PFSK-1 (cell line): ENCODE measurements around the gene NOXA1. TPM values are rescaled to one million over a fixed set of nuclear protein-coding genes. Genes with fewer than 3 reads are reported as not detected.

Source experiments
- FOXP2 ChIP-seq: optimal IDR thresholded peaks from 2 replicates; pipeline ENCODE3; 2011; ENCODE audit warnings: borderline replicate concordance, control low read depth, inconsistent platforms; ENCODE audit not compliant: insufficient read depth; ENCODE audit errors: extremely low read length, extremely low read depth
- POLR2AphosphoS5 ChIP-seq: IDR thresholded peaks from 2 replicates; pipeline ENCODE4 v1.6.1; 2012; ENCODE audit warnings: low read depth, mild to moderate bottlenecking, control low read depth, low read length, moderate library complexity
- SIN3A ChIP-seq: IDR thresholded peaks from 2 replicates; pipeline ENCODE4 v1.6.1; 2012; ENCODE audit warnings: mild to moderate bottlenecking, low read length, moderate library complexity, borderline replicate concordance; ENCODE audit not compliant: insufficient read depth
- TAF1 ChIP-seq: IDR thresholded peaks from 2 replicates; pipeline ENCODE4 v1.6.1; 2012; ENCODE audit warnings: low read length, control low read depth, borderline replicate concordance; ENCODE audit not compliant: insufficient read depth
- polyA plus RNA-seq: library from polyadenylated mRNA; unstranded; fragments of >200 nt; gene quantifications from one replicate; pipeline ENCODE4 v1.2.1, GENCODE V29; 2012; ENCODE audit warnings: low read depth, missing spikeins; ENCODE audit not compliant: insufficient read length
- TF ChIP-seq, protein P1 (sequence below), 2 experiments: IDR thresholded peaks; 2 replicates each; pipeline versions ENCODE4 v1.6.1 to v1.8.0; 2011 to 2012; ENCODE audit warnings: low read depth in 2 of 2, low read length in 2 of 2, control low read depth in 1 of 2, inconsistent platforms in 1 of 2, mild to moderate bottlenecking in 1 of 2, moderate library complexity in 1 of 2; ENCODE audit not compliant: insufficient read depth in 1 of 2

Gene NOXA1
- polyA plus RNA-seq, result 3.6 TPM

DNA sequence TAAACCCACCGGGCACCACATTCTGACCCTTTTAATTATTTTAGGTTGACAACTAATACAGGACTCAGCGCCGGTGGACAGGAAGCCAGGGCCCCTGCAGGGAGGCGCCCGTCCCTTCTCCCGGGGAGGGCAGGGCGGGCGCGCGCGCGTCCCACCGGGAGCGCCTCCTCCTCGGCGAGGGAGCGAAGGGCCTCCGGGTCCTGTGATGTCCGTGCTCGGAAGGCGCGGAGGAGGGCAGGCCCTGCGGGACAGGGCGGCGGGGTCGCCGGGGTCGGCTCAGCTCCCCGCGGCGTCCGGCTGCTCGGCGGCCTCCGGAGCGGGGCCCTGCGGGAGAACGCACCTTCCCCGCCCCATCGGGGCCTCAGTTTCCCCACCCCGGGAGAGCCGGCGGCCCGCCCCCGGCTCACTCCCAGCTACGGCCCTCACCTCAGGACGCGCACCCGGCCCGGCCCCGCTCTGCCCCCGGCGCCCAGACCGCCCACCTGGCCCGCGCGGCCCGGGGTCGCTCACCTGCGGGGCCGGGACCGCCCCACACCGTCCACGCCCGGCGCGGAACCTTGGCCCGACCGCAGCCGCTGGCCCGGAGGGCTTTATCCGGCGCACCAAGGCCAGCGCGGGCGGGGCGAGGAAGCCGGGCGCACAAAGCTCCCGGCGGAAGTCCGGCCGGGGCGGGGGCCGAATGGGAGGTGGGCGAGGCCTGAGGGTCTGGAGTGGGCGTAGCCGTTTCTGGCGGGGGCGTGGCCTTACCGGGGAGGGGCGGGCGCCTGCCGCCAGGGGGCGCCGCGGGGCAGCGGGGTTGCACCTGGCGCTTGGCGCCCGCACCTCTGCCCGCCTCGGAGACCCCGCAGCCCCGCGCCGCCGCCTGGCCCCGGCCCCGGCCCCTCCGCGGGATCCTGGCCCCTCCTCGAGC lies at the start of gene NOXA1, which contains the start of gene EXD3:
Gene NOXA1 (plus strand): TSS at position 790 of the 910 bp plus-strand sequence. CDS start 137 bp downstream, outside the sequence.
Gene EXD3 (minus strand): TSS at position 559 of the 910 bp plus-strand sequence. CDS start 27,805 bp downstream, outside the sequence.
- peak; percentile 79; the same call in 1 of the 2 replicates for TF ChIP-seq TAF1
- TF ChIP-seq FOXP2, result peak; percentile 93
- no peak for TF ChIP-seq POLR2AphosphoS5
- TF ChIP-seq SIN3A, result peak; percentile 82; the same call in 1 of the 2 replicates

- TF ChIP-seq FOXP2 (no peak), SIN3A (no peak), POLR2AphosphoS5 (no peak), TAF1 (no peak)
- TF ChIP-seq, protein P1, sequence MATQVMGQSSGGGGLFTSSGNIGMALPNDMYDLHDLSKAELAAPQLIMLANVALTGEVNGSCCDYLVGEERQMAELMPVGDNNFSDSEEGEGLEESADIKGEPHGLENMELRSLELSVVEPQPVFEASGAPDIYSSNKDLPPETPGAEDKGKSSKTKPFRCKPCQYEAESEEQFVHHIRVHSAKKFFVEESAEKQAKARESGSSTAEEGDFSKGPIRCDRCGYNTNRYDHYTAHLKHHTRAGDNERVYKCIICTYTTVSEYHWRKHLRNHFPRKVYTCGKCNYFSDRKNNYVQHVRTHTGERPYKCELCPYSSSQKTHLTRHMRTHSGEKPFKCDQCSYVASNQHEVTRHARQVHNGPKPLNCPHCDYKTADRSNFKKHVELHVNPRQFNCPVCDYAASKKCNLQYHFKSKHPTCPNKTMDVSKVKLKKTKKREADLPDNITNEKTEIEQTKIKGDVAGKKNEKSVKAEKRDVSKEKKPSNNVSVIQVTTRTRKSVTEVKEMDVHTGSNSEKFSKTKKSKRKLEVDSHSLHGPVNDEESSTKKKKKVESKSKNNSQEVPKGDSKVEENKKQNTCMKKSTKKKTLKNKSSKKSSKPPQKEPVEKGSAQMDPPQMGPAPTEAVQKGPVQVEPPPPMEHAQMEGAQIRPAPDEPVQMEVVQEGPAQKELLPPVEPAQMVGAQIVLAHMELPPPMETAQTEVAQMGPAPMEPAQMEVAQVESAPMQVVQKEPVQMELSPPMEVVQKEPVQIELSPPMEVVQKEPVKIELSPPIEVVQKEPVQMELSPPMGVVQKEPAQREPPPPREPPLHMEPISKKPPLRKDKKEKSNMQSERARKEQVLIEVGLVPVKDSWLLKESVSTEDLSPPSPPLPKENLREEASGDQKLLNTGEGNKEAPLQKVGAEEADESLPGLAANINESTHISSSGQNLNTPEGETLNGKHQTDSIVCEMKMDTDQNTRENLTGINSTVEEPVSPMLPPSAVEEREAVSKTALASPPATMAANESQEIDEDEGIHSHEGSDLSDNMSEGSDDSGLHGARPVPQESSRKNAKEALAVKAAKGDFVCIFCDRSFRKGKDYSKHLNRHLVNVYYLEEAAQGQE (IDR thresholded peaks at IDR 0.05; ENCODE audit: insufficient read depth in 1 of 2, low read depth in 2 of 2, low read length in 2 of 2), result no peak
Measured at GRCh38 chr9:137373611-137373980, 49.6 kb upstream of the NOXA1 start.

DNA sequence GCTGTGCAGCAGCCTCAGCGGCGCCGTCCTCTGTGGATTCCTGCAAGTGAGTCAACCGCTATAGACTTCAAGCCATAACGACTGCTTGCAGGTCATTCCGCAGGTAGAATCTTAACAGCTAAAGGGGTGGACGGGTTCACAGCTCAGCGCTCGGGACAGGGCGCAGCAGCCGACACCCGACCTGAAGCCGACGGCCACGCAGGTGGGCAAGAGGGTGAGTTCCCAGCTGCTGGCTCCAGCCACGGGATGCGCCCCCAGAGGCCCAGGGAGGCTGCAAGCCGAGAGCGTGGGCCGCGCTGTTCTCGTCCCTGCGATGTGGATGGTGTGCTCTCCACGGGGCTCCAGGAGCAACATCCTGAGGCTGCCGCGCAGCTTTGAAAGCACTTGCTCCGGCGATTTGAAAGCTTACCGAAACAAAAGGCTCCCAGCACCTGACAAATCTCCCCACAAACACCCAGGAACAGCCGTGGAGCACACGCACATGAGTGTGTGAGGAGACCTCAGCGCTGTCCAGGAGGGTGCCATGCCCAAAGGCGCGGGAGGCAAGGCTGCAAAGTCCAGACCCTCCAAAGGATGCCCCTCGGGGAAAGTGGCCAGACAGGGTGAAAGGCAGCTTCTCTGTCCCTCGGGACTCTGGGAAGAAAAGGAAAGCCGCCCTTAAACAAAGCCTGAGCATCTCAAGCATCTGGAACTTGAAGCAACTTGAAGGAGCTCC lies 48.9 kb upstream of the NOXA1 start:
- no peak for TF ChIP-seq TAF1
- TF ChIP-seq FOXP2, result no peak
- no peak for TF ChIP-seq SIN3A
- no peak for TF ChIP-seq POLR2AphosphoS5
- TF ChIP-seq, protein P1 (IDR thresholded peaks at IDR 0.05; ENCODE audit: insufficient read depth in 1 of 2, low read depth in 2 of 2, low read length in 2 of 2), result no peak

DNA sequence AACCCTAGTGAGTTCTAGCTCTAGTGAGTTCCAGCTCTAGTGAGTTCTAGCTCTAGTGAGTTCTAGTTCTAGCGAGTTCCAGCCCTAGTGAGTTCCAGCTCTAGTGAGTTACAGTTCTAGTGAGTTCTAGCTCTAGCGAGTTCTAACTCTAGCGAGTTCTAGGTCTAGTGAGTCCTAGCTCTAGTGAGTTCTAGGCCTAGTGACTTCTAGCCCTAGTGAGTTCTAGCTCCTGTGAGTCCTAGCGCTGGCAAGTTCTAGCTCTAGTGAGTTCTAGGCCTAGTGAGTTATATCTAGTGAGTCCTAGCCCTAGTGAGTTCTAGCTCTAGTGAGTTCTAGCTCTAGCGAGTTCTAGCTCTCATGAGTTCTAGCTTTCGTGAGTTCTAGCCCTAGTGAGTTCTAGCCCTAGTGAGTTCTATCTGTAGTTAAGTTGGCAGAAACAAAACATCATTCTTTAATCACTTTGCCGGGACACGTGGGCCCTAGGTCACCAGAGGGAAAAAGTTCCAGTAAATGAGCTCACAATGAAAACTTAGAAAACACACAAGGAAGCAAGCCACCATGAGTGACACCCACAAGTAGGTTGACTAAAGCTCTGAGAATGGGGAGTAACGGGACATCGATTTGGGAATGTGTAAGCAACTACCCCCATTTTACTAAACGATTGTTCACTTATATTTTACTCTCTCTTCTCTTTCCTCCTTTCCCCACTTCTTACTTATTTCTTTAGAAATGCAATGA lies 47.7 kb upstream of the NOXA1 start:
- TF ChIP-seq TAF1 (no peak), FOXP2 (no peak), SIN3A (no peak), POLR2AphosphoS5 (no peak)
- TF ChIP-seq, protein P1 (IDR thresholded peaks at IDR 0.05; ENCODE audit: insufficient read depth in 1 of 2, low read depth in 2 of 2, low read length in 2 of 2), result no peak
